ENCODE data around the gene CAPN8. TPM values are rescaled to one million over a fixed set of nuclear protein-coding genes. Genes with fewer than 3 reads are reported as not detected.

The CAPN8 gene
- total RNA-seq, 2 experiments from 2014 or later: not detected

DNA sequence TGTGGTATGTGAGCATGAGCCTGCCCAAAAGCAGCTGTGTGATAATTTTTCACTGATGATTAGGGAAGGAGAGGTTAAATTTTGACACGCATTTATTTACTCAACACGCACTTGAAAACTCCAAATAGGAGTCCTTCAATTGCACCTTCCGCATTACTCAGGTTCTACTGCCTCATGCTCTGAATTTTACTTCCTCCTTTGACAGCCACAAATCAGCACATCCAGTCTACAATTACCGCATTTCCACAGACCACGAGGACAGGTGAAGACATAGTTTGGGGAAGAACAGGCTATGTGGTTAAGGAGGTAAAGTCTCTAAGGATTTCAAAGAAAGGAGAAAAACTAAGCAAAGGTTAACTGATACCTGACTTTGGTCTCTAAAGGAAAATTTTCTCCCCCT, 2.6 kb downstream of the CAPN8 start:
- H3K27ac Mint-ChIP-seq: no peak overlapping the region
- peaks cover 10% of the 10 kb centered on the region for H3K27me3 Mint-ChIP-seq
- no peaks in the 10 kb centered on the region for H3K4me1 Mint-ChIP-seq (ENCODE audit: low read depth)
- ChIA-PET CTCF (interaction anchor here (1.0 to 1.2 kb wide), 2 partner anchors 20 to 106 kb away, joined by 3 to 4 read pairs; no protein-coding TSS in a partner anchor), POLR2A (no interaction called here)
- DNase-seq (no peak), ATAC-seq (no peak)
- no peak overlapping the region for H3K4me3 Mint-ChIP-seq
- H3K9me3 Mint-ChIP-seq: no peaks in the 10 kb centered on the region
- intact Hi-C loops (cut with micrococcal nuclease): no loop called here
- no peaks in the 10 kb centered on the region for H3K36me3 Mint-ChIP-seq (ENCODE audit: low read depth)
- TF ChIP-seq, protein P1, sequence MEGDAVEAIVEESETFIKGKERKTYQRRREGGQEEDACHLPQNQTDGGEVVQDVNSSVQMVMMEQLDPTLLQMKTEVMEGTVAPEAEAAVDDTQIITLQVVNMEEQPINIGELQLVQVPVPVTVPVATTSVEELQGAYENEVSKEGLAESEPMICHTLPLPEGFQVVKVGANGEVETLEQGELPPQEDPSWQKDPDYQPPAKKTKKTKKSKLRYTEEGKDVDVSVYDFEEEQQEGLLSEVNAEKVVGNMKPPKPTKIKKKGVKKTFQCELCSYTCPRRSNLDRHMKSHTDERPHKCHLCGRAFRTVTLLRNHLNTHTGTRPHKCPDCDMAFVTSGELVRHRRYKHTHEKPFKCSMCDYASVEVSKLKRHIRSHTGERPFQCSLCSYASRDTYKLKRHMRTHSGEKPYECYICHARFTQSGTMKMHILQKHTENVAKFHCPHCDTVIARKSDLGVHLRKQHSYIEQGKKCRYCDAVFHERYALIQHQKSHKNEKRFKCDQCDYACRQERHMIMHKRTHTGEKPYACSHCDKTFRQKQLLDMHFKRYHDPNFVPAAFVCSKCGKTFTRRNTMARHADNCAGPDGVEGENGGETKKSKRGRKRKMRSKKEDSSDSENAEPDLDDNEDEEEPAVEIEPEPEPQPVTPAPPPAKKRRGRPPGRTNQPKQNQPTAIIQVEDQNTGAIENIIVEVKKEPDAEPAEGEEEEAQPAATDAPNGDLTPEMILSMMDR (IDR thresholded peaks at IDR 0.05): no peak

DNA sequence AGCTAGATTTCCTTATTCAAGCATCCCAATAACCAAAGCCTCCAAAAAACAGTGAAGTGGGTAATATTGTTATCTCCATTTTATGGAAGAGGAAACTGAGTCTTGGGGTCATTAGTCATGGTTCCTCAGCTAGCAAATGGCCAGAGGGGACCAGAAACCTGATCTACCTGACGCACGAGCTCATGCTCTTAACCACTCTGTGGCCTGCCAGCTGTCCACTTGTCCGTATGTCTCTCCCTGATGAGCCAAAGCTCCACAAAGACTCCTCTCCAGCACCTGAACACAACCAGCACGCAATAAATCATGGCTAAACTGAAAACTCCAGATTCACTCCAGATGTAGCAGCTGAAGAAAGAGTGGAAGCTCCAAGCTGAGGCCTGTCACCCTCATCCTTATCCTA, 5.8 kb downstream of the CAPN8 start:
- H3K9me3 Mint-ChIP-seq: no peaks in the 10 kb centered on the region

DNA sequence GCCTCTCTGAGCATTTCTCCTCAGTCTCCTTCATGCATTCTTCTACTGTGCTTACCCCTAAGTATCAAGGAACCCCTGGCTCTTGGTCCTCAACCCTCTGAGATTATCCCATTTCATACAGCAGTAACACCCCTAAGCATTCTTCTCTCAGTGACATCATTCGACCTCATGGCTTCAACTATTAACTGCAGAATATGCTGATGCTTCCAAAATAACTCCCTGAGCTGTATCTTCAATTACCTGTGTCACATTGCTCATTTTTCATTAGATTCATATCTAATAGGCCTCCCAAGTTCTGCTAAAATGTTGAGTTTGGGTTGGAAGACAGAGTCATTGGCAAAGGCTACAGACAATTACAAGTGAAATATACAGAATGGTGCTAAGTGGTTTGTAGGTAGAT, 7.5 kb downstream of the CAPN8 start:
- Mint-ChIP-seq H3K27ac (no peak overlapping the region), H3K4me1 (ENCODE audit: low read depth) (no peaks in the 10 kb centered on the region), H3K9me3 (no peaks in the 10 kb centered on the region), H3K4me3 (no peak overlapping the region), H3K27me3 (peaks cover 8% of the 10 kb centered on the region), H3K36me3 (ENCODE audit: low read depth) (no peaks in the 10 kb centered on the region)
- ChIA-PET CTCF (interaction anchor here (1.1 kb wide), 1 partner anchor 30 kb away, joined by 3 read pairs; no protein-coding TSS in a partner anchor), POLR2A (interaction anchor here (0.6 kb wide), 1 partner anchor 1606 kb away, joined by 5 read pairs; no protein-coding TSS in a partner anchor)
- ATAC-seq (no peak), DNase-seq (no peak)
- TF ChIP-seq, protein P1 (IDR thresholded peaks at IDR 0.05): no peak
- intact Hi-C loops (cut with micrococcal nuclease): no loop called here

More for the DNA sequence above, 5.8 kb downstream of the CAPN8 start:
- H3K27ac Mint-ChIP-seq: no peak overlapping the region
- no peaks in the 10 kb centered on the region for H3K4me1 Mint-ChIP-seq (ENCODE audit: low read depth)
- intact Hi-C loops (cut with micrococcal nuclease): no loop called here
- no peak overlapping the region for H3K4me3 Mint-ChIP-seq
- no peak for ATAC-seq
- no peaks in the 10 kb centered on the region for H3K36me3 Mint-ChIP-seq (ENCODE audit: low read depth)
- TF ChIP-seq, protein P1 (IDR thresholded peaks at IDR 0.05): no peak
- no peak for DNase-seq
- peaks cover 10% of the 10 kb centered on the region for H3K27me3 Mint-ChIP-seq
- CTCF ChIA-PET: interaction anchor here (1.0 to 1.2 kb wide), 2 partner anchors 13 to 530 kb away, joined by 3 to 4 read pairs; no protein-coding TSS in a partner anchor
- POLR2A ChIA-PET: interaction anchor here (1.0 kb wide), 1 partner anchor 22 kb away, joined by 3 read pairs; no protein-coding TSS in a partner anchor

DNA sequence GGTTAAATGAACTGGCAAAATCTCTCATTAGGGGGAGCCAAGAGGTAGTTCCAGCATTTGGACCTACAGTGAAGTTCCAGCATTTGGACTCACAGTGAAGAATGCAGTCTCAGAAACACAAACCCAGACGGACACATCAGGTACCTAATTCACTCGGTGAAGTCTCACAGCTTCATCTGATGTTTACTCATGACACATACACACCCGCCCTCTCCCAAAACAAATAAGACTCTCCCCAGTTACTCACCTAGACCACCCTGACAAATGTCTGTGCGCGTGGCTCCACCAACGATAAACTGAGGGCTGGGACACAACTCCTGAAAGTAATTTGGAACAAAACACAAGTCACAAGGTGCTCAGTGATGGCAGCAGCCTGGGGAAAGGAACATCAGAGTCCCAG, 11.4 kb downstream of the CAPN8 start:
- ATAC-seq (no peak), DNase-seq (no peak)
- Mint-ChIP-seq H3K27ac (no peak overlapping the region), H3K36me3 (ENCODE audit: low read depth) (no peaks in the 10 kb centered on the region), H3K4me1 (ENCODE audit: low read depth) (no peaks in the 10 kb centered on the region), H3K9me3 (no peaks in the 10 kb centered on the region), H3K27me3 (peaks cover 2% of the 10 kb centered on the region), H3K4me3 (no peak overlapping the region)
- intact Hi-C loops (cut with micrococcal nuclease): no loop called here
- TF ChIP-seq, protein P1 (IDR thresholded peaks at IDR 0.05): no peak
- ChIA-PET CTCF (no interaction called here), POLR2A (no interaction called here)

DNA sequence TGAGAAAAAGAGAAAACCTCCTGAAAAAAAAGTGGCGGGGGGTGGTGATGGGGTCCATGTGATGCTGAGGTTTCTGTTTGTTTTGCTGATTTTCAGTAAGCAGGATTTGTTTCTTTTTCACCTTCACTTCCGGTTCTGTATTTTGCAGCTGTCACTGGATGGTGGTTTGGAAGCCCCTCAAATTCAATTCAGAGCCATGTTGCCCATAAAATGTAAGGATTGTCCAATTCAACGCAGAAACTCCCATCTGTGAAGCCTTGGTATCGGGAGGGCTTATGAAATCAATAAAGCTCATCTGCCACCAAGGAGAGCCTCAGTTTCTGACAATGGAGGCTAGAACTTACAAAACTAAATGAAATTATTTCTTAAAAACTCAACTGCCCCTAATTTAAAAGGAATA, 12.1 kb downstream of the CAPN8 start:
- Mint-ChIP-seq H3K4me3 (no peak overlapping the region), H3K27me3 (peaks cover 2% of the 10 kb centered on the region), H3K36me3 (ENCODE audit: low read depth) (no peaks in the 10 kb centered on the region), H3K9me3 (no peaks in the 10 kb centered on the region), H3K27ac (no peak overlapping the region), H3K4me1 (ENCODE audit: low read depth) (no peaks in the 10 kb centered on the region)
- TF ChIP-seq, protein P1 (IDR thresholded peaks at IDR 0.05): no peak
- DNase-seq: no peak
- ChIA-PET POLR2A (no interaction called here), CTCF (no interaction called here)
- intact Hi-C loops (cut with micrococcal nuclease): no loop called here
- no peak for ATAC-seq
